AML-193 (cell line): ENCODE data around the gene HDDC2.
"Not testable (repeated sequence)": the region's sequence is repeated elsewhere in the genome, so short reads cannot be mapped to it uniquely, and the experiment has no call there.

ENCODE experiments used
- DNase-seq, 2 experiments: peaks; one replicate each; lab custom pipeline; 2025; lab: John Stamatoyannopoulos, UW

HDDC2 gene

DNA sequence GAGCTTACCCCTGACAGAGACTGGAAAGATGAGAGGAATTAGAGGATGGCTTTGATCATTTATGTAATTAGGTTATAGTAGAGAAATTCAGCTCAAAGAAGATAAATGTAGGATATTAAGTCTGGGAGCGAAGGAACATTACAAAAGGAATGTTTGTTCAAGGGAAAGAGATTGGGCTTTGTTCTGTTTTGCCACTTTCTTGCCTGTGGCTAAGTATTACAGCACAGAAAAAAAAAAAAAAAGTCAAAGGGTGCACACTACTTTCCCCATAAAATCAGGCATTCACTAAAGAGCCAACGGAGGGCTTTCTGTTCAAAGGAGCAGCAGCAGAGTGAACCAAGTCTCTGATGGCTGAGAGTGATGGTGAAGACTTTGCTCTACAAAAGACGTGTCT is 5.0 kb upstream of the HDDC2 start:
- no peak for DNase-seq

GRCh38 chr6:125304970-125305660 is 3.3 kb upstream of the HDDC2 start:
- peak; percentile 26 to 34 for DNase-seq

DNA sequence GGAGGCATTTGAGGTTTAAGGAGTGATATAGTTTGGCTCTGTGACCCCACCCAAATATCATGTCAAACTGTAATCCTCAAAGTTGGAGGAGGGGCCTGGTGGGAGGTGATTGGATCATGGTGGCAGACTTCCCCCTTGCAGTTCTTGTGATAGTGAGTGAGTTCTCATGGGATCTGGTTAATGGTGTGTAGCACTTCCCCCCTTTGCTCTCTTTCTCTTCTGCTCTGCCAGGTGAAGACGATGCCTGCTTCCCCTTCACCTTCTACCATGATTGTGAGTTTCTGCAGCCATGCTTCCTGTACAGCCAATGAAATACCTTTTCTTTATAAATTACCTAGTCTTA is 1.7 kb upstream of the HDDC2 start:
- DNase-seq, result no peak

GRCh38 chr6:125302840-125303511 is 1.2 kb upstream of the HDDC2 start:
- no peak for DNase-seq

DNA sequence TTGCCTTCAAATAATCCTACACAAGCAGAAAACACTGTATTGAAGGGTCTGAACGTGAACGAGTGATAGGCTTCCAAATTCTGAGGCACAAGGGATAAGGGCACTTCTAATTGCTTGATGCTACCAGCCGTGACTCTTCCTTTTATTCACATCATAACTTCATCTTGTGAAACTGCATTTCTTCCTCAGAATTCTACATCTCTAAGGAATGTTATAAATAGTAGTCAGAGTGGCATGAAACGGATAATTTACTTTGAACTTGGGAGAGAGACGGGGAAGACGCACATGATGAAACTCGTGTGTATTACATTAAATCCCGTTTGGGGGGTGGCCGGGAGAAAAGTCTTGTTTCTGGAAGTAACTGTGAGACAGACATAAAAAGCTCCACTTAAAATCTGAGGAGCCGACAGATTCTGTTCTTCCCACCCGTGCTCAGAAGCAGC is 754 bp downstream of the HDDC2 start:
- DNase-seq, result peak; percentile 52 to 54

DNA sequence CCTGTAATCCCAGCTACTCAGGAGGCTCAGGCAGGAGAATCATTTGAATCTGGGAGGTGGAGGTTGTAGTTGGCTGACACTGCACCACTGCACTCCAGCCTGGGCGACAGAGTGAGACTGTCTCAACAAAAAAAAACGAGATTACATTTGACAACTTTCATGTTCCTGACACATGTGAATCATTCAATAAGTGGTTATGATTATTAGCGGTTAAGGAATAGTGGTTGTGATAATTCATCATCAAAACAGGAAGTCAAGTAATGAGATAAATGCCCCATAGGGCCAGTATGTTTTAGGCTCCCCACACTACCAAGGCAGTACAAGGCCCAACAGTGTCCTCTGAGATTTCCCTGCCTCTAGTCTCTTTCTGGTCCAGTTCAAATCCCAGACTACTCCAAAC is 2.5 kb downstream of the HDDC2 start:
- peak in 1 of 2 experiments; percentile 17 for DNase-seq

DNA sequence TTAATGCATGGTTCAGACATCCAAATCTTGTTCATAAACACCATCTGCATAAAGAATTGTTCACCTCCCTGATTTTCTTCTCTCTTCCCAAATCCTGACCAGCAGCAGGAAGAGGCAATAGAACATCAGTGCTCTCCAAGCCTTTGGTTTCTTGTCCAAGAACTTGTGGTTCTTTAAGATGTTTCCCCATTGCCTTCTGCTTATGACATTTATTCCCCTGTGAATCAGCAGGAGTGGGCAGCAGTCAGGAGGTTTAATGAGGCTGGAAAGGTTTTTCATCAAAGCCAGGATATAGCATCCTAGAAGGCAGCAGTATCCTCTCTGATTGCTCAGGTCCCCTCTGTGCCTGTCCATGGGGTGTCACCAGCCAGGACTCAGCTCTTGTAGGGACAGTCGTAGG is 5.3 kb downstream of the HDDC2 start:
- DNase-seq, result no peak

- DNase-seq, result no peak
Measured at GRCh38 chr6:125294925-125295324, 6.8 kb downstream of the HDDC2 start.

GRCh38 chr6:125294036-125294435 is 7.7 kb downstream of the HDDC2 start:
- no peak for DNase-seq

- DNase-seq, result no peak
Measured at GRCh38 chr6:125293587-125293986, 8.2 kb downstream of the HDDC2 start.

- no peak for DNase-seq
Measured at GRCh38 chr6:125287718-125288117, 14.0 kb downstream of the HDDC2 start.

GRCh38 chr6:125285936-125286335 is 15.8 kb downstream of the HDDC2 start:
- DNase-seq, result no peak

DNA sequence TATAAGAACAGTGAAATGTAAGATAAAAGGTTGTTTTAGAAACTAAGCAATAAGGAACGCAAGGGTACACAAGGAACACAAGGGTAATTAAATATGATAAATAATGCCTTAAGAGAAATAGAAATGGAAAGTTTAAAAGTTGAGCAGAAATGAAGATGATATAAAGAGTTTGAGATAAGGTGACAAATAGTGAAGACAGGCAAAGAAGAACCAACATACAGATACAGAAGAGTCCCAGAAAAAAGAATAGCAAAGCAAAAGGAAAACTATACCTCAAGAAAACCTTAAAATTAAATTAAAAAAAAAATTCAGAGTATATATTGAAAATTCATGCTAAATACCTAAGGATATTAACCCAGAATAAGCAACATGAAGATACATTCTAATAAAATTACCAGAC is 16.4 kb downstream of the HDDC2 start:
- DNase-seq, result no peak

GRCh38 chr6:125282470-125282869 is 19.3 kb downstream of the HDDC2 start:
- DNase-seq, result not testable (repeated sequence)

DNA sequence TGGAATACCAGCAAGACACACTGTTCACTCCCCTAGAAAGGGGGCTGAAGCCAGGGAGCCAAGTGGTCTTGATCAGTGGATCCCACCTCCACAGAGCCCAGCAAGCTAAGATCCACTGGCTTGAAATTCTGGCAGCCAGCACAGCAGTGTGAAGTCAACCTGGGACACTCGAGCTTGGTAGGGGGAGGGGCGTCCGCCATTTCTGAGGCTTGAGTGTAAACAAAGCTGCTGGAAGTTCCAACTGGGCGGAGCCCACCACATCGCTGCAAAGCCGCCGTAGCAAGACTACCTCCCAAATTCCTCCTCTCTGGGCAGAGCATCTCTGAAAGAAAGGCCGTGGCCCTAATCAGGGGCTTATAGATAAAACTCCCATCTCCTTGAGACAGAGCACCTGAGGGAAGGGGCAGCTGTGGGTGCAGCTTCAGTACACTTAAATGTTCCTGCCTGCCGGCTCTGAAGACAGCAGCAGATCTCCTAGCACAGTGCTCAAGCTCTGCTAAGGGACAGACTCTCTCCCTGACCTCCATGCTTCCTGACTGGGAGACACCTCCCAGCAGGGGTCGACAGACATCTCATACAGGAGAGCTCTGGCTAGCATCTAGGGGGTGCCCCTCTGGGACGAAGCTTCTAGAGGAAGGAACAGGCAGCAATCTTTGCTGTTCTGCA is 21.3 kb downstream of the HDDC2 start:
- DNase-seq, result not testable (repeated sequence)

GRCh38 chr6:125279961-125280360 is 21.8 kb downstream of the HDDC2 start:
- no peak for DNase-seq

GRCh38 chr6:125277838-125278237 is 23.9 kb downstream of the HDDC2 start:
- no peak for DNase-seq

GRCh38 chr6:125275779-125276178 is 26.0 kb downstream of the HDDC2 start:
- no peak for DNase-seq

DNA sequence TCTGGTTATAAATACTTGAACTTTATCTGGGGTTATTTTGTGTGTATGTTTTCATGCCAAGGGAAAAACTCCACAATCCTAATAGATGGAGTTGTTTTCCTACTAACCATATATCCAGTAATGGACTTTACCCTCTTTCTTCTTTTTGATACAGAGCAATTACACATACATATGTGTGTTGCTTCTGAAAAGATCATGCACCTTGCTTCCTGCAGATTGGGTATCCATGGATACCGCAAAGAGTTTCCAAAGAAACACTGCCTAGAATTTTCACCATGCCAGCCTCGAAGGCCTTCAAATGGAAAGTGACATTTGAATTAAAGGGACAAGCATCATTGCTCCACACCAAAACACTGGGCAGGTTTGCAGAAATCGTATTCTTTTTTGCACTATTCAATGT is 26.8 kb downstream of the HDDC2 start:
- no peak for DNase-seq

DNA sequence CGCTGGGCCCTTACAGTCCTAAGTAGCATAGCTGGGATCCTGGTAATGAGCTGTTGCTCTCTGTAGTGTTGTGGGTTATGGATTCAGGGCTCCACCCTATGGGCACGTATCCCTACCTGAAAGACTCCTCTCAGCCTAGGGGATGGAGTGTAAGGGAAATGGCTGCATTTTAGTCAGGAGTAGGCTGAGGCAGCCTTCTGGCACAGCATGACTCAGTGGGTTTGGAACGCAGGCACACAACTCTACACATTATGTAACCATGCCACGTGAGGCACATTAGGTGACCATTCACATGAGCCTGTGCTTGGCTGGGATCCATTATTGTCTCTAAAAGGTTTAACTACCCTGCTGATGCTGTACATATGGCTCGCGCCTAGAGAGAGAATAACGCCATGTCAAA is 27.8 kb downstream of the HDDC2 start:
- no peak for DNase-seq

DNA sequence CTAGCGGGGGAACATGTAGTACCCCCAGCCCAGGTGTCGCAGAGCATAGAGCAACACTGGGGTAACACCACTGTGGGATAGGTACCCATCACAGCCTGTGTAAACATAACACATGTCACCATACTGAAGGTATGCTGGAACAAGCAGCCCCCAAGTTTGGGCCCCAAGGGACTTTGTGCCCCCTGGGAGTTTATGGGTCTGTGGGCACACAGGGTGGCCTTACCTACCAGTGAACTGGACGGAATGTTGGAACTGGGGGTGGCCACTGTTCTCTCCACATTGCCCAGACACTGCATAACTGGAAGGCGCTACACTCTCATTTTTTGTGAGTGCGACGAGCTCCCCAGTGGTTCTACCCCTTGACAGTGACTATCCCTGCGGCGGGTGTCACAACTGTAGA is 28.5 kb downstream of the HDDC2 start:
- DNase-seq, result no peak

DNA sequence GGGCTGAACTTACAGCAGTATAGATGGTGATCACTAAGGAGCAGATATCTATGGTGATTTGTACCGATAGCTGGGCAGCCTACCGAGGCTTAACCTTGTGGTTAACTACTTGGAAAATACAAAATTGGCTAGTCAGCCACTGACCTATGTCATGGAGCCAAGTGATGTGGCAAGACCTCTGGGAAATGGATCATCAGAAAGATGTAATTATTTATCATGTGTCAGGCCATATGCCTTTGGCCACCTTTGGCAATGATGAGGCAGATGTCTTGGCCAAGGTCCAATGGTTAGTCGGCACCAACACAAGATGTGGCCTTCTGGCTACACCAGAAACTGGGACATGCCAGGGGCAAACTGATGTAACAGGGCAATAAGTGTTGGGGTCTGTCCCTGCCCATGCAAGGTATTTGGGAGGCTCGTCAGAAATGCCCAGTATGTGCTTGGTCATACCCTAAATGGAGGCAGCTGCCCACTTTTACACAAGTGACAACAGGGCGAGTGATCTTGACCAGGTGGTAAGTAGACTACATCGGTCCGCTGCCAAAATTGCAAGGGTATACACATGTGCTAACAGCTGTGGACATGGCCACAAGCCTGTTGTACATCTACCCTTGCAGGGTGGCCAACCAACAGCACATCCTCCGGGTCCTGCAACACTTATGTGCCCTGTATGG is 30.1 kb downstream of the HDDC2 start:
- DNase-seq, result no peak

DNA sequence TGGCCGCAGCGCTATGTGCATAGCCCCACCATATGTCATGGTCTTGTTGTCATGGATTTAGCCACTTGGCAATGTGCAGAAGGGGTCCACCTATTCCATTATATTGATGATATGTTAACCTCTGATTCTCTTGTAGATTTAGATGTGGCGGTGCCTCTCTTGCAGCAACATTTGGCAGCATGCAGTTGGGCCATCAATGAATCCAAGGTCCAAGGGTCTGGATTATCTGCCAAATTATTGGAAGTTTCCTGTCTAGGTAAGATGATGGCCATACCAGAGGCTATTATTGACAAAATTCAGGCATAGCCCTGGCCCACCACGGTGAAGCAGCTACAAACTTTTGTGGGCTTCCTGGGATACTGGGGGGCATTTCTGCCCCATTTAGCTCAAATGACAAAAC is 31.4 kb downstream of the HDDC2 start:
- no peak for DNase-seq
